Stimulated activated CD8-positive, alpha-beta memory T cell treated with anti-CD3 and anti-CD28 coated beads, Interleukin-4, amount 100 ng/mL, for 1 hour (primary cell): ENCODE results near the gene TADA2B.

ENCODE experiments used
- DNase-seq, 2 donors: peaks; one replicate each; pipeline ENCODE4 v3.0.0-alpha.2; 2020; ENCODE audit warnings: low read depth in 2 of 2, low spot score in 1 of 2

Gene TADA2B

GRCh38 chr4:7017446-7018048, 25.6 kb upstream of the TADA2B start:
- DNase-seq = no peak

DNA sequence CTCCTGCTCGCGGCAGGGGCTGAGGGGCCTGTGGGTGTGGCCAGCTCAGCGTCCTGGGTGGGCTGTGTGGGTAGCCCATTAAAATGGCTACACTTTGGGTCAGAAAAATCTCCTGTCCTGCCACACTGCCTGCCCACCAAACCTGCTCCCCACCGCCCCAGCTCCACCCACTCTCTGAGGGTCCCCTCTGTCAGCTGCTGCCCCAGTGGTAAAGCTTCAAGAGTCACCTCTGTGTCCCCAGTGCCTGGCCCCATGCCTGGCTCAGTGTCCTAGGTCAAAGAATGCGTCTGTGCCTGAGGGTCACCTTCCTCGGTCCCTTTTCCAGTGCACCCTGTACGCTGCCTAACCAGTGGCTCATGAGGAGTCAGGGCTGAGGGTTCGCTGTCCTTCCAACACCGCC, 24.9 kb upstream of the TADA2B start:
- no peak for DNase-seq

DNA sequence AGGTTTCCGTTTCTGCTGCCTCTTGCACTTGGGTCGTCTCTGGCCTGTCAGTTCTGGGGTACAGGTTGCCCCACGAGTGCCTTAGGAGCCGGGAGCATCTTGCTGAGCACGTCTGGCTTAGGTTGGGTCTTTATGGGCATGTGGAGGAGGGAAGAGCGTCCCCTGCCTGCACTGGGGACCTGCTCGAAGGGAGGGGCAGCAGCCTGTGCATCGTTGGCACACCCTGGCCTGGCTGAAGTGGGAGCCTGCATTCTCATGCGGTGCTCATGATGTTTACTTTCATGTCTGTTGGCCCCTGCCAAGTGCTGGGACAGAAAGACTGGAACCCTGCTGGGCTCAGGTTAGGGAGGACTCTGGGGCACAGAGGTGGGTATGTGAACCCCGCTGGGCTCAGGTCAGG, 23.8 kb upstream of the TADA2B start:
- no peak for DNase-seq

- DNase-seq = no peak
Observed at GRCh38 chr4:7020290-7020689, 22.9 kb upstream of the TADA2B start.

DNA sequence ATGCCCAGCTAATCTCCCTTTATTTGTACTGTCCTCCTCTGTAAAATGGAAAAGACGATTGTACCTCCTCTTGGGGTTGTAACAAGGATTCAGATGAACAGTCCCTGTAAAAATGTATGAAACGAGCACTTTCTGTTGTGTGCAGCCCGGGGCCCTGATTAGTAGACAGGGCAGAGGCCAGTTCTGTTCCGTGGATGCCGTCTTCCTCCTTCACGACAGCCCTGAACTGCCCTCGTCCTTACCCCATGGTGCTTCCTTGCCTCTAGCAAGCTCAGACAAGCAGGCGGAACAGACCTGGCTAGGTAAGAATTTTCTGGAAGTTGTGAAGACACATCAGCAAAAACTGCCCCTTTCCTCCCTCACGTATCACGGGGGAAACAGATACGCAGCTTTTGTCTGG, 22.3 kb upstream of the TADA2B start:
- no peak for DNase-seq

DNA sequence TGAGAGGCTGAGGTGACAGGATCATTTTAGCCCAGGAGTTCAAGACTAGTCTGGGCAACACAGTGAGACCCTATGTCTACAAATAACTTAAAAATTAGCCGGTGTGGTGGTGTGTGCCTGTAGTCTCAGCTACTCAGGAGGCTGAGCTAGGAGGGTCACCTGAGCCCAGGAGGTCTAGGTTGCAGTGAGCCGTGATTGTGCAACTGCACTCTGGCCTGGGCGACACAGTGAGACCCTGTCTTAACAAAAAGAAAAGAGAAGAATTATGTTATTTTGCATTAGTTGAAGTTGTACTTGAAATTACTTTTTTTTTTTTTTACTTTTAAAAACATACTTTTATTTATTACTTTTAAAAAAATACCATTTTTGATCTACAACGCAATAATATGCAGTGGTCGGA, 21.8 kb upstream of the TADA2B start:
- no peak for DNase-seq

GRCh38 chr4:7021930-7022664, 21.1 kb upstream of the TADA2B start:
- no peak for DNase-seq

- no peak for DNase-seq
Observed at GRCh38 chr4:7023486-7023885, 19.7 kb upstream of the TADA2B start.

GRCh38 chr4:7023901-7024300, 19.3 kb upstream of the TADA2B start:
- no peak for DNase-seq

DNA sequence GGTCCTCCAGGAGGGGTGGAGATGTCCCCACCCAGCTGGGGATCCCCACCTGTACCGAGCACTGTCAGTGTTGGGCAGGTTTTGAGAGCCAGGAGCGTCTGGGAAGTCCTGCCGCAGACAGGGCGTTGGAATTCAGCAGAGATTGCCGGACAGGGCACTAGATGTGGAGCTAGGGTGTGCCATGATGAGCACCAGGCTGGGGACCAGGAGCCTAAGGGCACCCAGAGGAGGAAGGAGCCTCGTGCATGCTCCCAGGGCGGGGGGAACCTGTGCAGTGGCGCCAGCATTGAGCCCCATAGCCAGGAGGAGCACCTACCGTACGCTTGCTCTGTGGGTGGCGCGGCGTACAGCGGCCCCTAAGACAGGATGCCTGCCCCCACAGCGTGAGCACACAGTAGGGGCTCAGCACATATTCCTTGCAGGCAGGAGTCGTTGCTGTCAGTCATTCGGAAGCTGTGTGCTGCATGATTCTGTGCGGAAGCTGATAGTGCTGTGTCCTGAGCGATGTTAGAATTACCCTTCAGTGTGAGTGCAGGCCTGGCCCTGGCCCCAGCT, 18.8 kb upstream of the TADA2B start:
- no peak for DNase-seq

- DNase-seq = no peak
Observed at GRCh38 chr4:7025040-7025602, 18.1 kb upstream of the TADA2B start.

DNA sequence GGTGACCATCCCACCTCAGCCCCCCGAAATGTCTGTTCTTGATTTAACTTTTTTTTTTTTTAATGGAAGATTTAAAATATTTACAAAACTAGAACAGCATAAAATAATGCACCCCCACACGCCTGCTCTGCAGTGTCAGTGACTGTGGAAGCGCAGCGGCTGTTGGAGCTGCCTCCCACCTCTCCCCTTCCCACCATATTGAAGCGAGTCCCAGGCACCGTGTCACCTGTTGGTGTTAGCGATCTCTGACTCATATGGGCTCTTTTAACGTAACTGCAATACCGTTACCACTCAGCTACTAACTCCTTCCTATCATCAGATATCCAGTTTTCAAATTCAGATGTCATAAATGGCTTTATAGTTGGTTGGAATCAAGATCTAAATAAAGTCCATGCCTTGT, 17.1 kb upstream of the TADA2B start:
- DNase-seq = no peak

DNA sequence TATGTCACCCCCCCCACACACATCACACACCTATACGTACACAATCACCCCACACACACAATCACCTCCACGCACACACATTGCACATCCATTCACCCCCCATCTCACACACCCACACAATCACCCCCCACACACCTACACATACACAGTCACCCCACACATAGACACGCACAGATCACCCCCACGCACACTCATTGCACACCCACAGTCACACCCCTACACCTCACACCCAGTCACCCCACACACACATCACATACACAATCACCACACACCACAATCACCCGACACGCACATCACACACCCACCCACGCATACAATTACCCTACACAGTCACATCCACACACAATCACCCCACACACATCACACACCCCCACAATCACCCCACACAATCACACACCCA, 15.9 kb upstream of the TADA2B start:
- no peak for DNase-seq

- DNase-seq = no peak
Observed at GRCh38 chr4:7027913-7028312, 15.3 kb upstream of the TADA2B start.

GRCh38 chr4:7029212-7029611, 14.0 kb upstream of the TADA2B start:
- DNase-seq = no peak

DNA sequence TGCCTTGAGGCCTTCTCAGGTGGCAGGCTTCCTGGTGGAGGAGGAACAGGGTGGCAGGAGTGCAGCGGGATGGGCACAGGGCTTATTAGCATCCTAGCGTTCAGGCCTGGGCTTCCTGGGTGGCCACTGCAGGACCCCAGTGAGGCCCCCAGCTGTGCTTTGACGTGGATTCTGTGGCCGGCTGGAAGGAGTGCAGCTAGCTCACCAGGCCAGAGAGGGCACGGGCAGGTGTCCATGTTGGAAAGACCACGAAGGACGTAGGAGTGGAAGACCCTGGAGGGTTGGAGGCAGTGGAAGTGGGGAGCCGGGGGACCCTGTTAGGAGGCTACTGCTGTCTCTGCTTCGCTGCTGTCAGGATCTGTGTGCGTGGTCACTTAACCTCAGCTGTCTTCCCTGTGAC, 13.3 kb upstream of the TADA2B start:
- no peak for DNase-seq

DNA sequence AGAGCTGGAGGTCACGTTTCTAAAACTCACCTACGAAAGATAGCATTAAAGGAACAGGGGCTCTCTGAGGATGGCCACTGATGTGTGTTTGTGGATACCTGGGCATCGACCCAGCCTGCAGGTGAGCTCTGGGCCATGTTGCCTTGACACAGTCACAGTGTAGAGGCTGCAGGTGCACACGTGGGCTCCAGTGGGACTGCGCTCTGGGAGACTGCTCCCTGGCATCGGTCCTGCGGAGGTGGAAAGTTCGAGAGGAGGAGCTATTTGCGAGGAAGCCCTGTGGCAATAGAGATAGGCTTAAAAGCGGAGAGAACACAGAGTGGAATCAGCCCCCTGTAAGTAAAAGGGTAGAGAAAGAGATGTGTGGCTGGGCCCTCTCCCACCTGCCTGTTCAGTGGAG, 12.3 kb upstream of the TADA2B start:
- no peak for DNase-seq

DNA sequence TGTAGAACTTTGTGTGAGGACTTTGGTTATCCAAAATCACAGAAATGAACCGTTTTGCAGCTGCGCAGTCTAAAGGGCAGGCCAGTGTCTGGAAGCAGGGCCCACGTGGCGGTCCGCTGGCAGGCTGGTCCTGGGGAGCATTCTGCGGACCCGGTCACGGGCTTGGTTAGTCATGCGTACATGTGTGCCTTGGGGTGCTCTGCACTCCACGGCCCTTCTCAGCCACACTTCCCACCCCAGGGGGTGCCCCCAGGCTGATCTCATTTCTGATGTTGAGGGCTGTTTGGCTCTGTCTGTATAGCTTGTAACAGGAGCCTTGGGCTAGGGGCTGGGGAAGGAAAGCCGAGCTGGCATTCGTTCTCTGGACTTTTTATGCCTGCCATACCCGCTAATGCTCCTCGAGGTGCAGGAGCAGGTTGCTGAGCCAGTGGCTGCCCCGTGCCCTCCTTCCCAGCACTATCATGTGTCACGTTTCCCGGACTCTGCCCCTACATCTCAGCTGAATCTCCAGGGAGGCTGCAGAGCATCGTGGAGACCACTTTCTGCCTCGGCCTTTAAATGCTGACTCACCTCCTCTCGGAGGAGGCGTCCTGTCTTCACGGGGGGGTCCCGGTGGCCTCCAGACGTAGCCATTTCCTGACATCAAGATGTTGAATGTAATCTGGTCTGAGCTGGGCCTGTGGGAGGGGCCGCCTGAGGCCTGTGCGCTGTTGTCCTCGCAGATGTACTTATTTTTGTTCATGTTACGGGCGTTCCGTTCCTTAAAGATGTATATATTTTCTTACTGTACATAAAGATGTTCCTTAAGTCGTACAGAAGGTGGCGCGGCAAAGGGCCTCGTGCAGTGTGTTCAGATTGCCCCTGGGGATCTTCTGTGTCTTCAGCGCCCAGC, 11.4 kb upstream of the TADA2B start:
- DNase-seq = no peak

GRCh38 chr4:7032596-7032995, 10.6 kb upstream of the TADA2B start:
- no peak for DNase-seq

DNA sequence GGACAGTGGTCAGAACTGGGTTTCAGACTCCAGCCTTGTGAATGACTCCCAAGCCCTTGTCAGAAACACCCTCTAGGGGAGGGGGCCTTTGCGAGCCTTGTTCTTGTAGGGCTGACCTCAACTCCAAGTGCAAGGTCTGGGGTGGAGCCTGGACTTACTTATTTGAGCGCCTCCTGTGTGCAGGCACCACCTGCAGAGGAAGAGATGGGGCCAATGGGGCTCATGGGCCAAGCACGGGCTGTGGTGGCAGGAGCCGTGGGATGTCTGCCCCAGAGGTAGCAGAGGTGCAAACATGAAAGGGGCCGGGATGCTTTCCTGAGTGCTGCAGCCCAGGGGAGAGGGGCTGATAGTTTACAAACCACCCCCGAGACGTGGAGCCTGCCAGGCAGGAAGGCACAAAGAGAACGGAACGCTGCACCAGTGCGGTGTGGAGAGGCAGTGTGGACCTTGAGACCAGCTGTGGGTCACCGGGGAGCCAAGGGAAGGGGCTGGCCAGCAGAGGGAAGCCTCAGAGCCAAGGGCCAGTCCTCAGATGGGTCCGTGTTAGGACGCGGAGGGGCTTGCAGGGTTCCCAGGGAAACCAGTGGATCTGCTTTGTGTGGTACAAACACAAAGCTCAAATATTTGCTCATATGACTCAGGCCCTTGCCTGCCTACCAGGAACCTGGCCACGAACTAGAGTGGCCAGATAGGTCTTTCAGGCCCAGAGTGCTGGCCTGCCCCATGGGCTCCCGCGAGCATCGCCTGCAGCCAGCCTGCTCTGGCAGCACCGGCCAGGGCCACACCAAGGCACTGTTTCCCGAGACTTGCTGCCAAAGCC, 8.7 kb upstream of the TADA2B start:
- no peak for DNase-seq

DNA sequence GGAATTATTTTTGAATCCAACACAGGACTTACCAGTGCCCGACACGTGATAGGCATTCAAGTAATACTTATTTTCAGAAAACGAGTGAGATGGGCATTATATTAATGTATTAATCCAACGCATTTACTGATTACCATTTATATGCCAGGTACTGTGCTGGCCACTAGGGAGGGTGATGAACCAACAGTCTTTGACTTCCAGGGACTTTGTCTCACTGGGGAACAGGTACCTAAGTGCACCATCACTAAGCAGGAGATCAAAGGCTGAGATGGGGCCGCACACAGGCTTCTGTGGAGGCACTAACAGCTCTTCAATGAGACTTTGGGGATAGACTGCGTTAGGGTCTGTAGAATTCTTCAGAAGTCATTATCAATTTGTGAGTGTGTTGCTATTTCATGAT, 5.7 kb upstream of the TADA2B start:
- DNase-seq = no peak
